ENCODE data around the gene NFE2L3.

DNA sequence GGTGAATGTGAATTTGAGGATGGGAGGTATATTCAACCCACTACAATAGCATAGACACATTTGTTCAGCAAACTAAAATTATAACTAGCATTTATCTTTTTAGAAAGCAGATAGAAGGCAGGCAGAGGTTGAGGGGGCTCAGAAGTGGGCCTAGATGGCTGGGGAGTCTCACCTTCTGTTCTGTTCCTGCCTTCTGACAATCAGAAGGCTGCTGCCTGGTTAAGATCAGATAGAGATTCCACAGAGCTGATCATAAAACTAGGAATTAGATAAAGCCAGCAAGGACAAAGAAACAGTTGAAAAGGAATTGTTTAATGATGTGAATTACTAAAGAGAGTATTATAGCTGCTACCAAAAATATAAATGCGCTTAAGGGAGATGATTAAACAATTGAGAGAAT, 11.6 kb upstream of the NFE2L3 start:
- no peak for TF ChIP-seq CTCF (IDR thresholded peaks at IDR 0.05)
- no peak for TF ChIP-seq POLR2A (IDR thresholded peaks at IDR 0.05)

Data from esophagus squamous epithelium (tissue), 4 donors.